Measurements from ENCODE around the gene ANP32B.
"Not testable (repeated sequence)": the region's sequence is repeated elsewhere in the genome, so short reads cannot be mapped to it uniquely, and the experiment has no call there.

ANP32B gene

DNA sequence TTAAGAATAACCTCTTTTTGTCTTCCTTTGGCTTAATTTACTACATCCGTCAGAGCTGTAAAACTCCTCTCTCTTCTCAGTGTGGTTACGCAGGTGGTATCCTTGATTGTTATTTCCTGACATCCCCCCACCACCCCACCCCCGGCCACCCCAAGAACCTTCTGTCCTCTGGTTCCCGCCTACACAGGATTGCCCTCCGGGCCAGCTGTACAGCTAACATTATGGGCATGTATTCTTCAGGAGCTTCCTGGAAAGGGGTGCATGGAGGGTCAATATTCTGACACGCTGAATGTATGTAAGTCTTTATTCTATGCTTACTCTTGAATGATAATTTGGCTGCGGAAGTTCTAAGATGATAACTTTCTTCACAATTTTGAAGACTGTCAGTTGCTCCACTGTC lies 13.0 kb upstream of the ANP32B start:
- no peaks in the 10 kb centered on the region for H3K9me2 ChIP-seq (ENCODE audit: low read depth, low read length)
- no peak overlapping the region for H3K4me3 ChIP-seq (ENCODE audit: low read depth, low read length, poor library complexity, severe bottlenecking)
- H3K9me3 ChIP-seq (ENCODE audit: low read length), result no peaks in the 10 kb centered on the region
- H3K9ac ChIP-seq (ENCODE audit: low read length), result no peak overlapping the region
- H2AFZ ChIP-seq (ENCODE audit: low read length), result no peak overlapping the region
- no peaks in the 10 kb centered on the region for H3F3A ChIP-seq (ENCODE audit: insufficient read depth, low read length)
- H3K79me2 ChIP-seq (ENCODE audit: insufficient read depth, low read length), result no peaks in the 10 kb centered on the region
- H4K20me1 ChIP-seq (ENCODE audit: insufficient read depth, low read length), result no peaks in the 10 kb centered on the region
- no peaks in the 10 kb centered on the region for H3K36me3 ChIP-seq (ENCODE audit: insufficient read depth, low read length)
- H3K4me1 ChIP-seq (ENCODE audit: insufficient read depth, low read length, severe bottlenecking), result no peaks in the 10 kb centered on the region
- no peak overlapping the region for H3K27ac ChIP-seq (ENCODE audit: low read depth, low read length, poor library complexity, severe bottlenecking)
- H3K4me2 ChIP-seq (ENCODE audit: low read length), result no peak overlapping the region
- TF ChIP-seq, protein P1, sequence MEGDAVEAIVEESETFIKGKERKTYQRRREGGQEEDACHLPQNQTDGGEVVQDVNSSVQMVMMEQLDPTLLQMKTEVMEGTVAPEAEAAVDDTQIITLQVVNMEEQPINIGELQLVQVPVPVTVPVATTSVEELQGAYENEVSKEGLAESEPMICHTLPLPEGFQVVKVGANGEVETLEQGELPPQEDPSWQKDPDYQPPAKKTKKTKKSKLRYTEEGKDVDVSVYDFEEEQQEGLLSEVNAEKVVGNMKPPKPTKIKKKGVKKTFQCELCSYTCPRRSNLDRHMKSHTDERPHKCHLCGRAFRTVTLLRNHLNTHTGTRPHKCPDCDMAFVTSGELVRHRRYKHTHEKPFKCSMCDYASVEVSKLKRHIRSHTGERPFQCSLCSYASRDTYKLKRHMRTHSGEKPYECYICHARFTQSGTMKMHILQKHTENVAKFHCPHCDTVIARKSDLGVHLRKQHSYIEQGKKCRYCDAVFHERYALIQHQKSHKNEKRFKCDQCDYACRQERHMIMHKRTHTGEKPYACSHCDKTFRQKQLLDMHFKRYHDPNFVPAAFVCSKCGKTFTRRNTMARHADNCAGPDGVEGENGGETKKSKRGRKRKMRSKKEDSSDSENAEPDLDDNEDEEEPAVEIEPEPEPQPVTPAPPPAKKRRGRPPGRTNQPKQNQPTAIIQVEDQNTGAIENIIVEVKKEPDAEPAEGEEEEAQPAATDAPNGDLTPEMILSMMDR (IDR thresholded peaks at IDR 0.05; ENCODE audit: low read length), result no peak
- H3K27me3 ChIP-seq (ENCODE audit: insufficient read depth, low read length), result no peaks in the 10 kb centered on the region

DNA sequence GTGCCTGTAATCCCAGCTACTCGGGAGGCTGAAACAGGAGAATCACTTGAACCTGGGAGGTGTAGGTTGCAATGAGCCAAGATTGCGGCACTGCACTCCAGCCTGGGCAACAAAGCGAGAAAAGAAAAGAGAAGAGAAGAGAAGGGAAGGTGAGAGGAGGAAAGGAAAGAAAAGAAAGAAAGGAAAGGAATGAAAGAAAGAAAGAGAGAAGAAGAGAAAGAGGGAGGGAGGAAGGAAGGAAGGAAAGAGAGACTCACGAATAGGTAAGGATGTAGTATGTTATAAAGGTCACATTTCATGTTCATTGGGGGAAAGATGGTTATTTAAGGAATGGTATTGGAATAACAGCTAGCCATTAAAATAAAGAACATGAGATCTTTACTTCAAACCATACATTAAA lies 10.4 kb upstream of the ANP32B start:
- Histone ChIP-seq H3K4me2 (ENCODE audit: low read length) (no peak overlapping the region), H3K4me1 (ENCODE audit: insufficient read depth, low read length, severe bottlenecking) (no peaks in the 10 kb centered on the region), H3K36me3 (ENCODE audit: insufficient read depth, low read length) (no peaks in the 10 kb centered on the region; the same call in 1 of the 2 replicates), H3K27me3 (ENCODE audit: insufficient read depth, low read length) (no peaks in the 10 kb centered on the region), H3K79me2 (ENCODE audit: insufficient read depth, low read length) (no peaks in the 10 kb centered on the region), H4K20me1 (ENCODE audit: insufficient read depth, low read length) (no peaks in the 10 kb centered on the region), H3F3A (ENCODE audit: insufficient read depth, low read length) (no peaks in the 10 kb centered on the region), H2AFZ (ENCODE audit: low read length) (no peak overlapping the region), H3K9me3 (ENCODE audit: low read length) (no peaks in the 10 kb centered on the region), H3K9me2 (ENCODE audit: low read depth, low read length) (no peaks in the 10 kb centered on the region), H3K27ac (ENCODE audit: low read depth, low read length, poor library complexity, severe bottlenecking) (no peak overlapping the region), H3K9ac (ENCODE audit: low read length) (no peak overlapping the region), H3K4me3 (ENCODE audit: low read depth, low read length, poor library complexity, severe bottlenecking) (no peak overlapping the region)
- TF ChIP-seq, protein P1 (IDR thresholded peaks at IDR 0.05; ENCODE audit: low read length), result no peak
- TF ChIP-seq EZH2 (IDR thresholded peaks at IDR 0.05; ENCODE audit: borderline replicate concordance, low read length), result no peak

DNA sequence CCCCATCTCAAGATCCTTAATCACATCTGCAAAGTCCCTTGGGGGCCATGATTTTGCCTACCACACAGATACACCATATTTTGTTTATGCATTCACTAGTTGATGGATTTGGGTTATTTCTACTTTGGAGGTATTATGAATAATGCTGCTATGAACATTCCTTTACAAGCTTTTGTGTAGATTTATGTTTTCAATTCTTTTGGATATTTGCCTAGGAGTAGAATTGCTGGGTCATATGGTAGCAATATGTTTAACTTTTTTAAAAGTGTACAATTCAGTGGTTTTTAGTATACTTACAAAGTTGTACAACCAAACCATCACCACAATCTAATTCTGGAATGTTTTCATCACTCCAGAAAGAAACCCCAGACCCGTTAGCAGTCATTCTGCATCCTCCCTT lies 7.8 kb upstream of the ANP32B start:
- no peak overlapping the region for H3K27ac ChIP-seq (ENCODE audit: low read depth, low read length, poor library complexity, severe bottlenecking)
- H3K27me3 ChIP-seq (ENCODE audit: insufficient read depth, low read length), result no peaks in the 10 kb centered on the region
- H3F3A ChIP-seq (ENCODE audit: insufficient read depth, low read length), result no peaks in the 10 kb centered on the region
- H3K4me1 ChIP-seq (ENCODE audit: insufficient read depth, low read length, severe bottlenecking), result no peaks in the 10 kb centered on the region
- H3K9me2 ChIP-seq (ENCODE audit: low read depth, low read length), result no peaks in the 10 kb centered on the region
- TF ChIP-seq EZH2 (IDR thresholded peaks at IDR 0.05; ENCODE audit: borderline replicate concordance, low read length), result no peak
- TF ChIP-seq, protein P1 (IDR thresholded peaks at IDR 0.05; ENCODE audit: low read length), result no peak
- no peak overlapping the region for H3K4me3 ChIP-seq (ENCODE audit: low read depth, low read length, poor library complexity, severe bottlenecking)
- no peaks in the 10 kb centered on the region for H3K79me2 ChIP-seq (ENCODE audit: insufficient read depth, low read length)
- no peaks in the 10 kb centered on the region for H4K20me1 ChIP-seq (ENCODE audit: insufficient read depth, low read length)
- no peaks in the 10 kb centered on the region; the same call in 1 of the 2 replicates for H3K36me3 ChIP-seq (ENCODE audit: insufficient read depth, low read length)
- no peak overlapping the region for H2AFZ ChIP-seq (ENCODE audit: low read length)
- H3K9ac ChIP-seq (ENCODE audit: low read length), result no peak overlapping the region
- no peak overlapping the region for H3K4me2 ChIP-seq (ENCODE audit: low read length)
- H3K9me3 ChIP-seq (ENCODE audit: low read length), result no peaks in the 10 kb centered on the region

DNA sequence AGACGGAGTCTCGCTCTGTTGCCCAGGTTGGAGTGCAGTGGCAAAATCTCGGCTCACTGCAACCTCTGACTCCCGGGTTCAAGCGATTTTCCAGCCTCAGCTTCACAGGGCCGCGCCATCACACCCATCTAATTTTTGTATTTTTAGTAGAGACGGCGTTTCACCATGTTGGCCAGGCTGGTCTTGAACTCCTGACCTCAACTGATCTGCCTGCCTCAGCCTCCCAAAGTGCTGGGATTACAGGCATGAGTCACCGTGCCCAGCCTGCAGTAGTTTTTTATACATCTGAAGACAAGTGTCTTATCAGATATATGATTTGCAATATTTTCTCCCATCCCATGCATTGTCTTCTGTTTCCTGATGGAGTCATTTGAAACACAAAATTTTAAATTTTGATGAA lies 6.5 kb upstream of the ANP32B start:
- H4K20me1 ChIP-seq (ENCODE audit: insufficient read depth, low read length); H3K4me2 ChIP-seq (ENCODE audit: low read length); H3K4me1 ChIP-seq (ENCODE audit: insufficient read depth, low read length, severe bottlenecking); H3K27me3 ChIP-seq (ENCODE audit: insufficient read depth, low read length); H2AFZ ChIP-seq (ENCODE audit: low read length); H3K9ac ChIP-seq (ENCODE audit: low read length); H3K36me3 ChIP-seq (ENCODE audit: insufficient read depth, low read length); H3K4me3 ChIP-seq (ENCODE audit: low read depth, low read length, poor library complexity, severe bottlenecking); H3F3A ChIP-seq (ENCODE audit: insufficient read depth, low read length); H3K9me3 ChIP-seq (ENCODE audit: low read length); H3K79me2 ChIP-seq (ENCODE audit: insufficient read depth, low read length); H3K9me2 ChIP-seq (ENCODE audit: low read depth, low read length); H3K27ac ChIP-seq (ENCODE audit: low read depth, low read length, poor library complexity, severe bottlenecking): not testable (repeated sequence)

Measured in OCI-LY1 (cell line).